HG03025 (cell line): Measurements from ENCODE around the gene TPI1.

ENCODE experiments used
- ATAC-seq: cut with Tn5 transposase; IDR thresholded peaks from one replicate; pipeline ENCODE4 v1.9.1; 2021; ENCODE audit warnings: mild to moderate bottlenecking, moderate library complexity; ENCODE audit not compliant: unreplicated experiment, low FRiP score

The TPI1 gene

DNA sequence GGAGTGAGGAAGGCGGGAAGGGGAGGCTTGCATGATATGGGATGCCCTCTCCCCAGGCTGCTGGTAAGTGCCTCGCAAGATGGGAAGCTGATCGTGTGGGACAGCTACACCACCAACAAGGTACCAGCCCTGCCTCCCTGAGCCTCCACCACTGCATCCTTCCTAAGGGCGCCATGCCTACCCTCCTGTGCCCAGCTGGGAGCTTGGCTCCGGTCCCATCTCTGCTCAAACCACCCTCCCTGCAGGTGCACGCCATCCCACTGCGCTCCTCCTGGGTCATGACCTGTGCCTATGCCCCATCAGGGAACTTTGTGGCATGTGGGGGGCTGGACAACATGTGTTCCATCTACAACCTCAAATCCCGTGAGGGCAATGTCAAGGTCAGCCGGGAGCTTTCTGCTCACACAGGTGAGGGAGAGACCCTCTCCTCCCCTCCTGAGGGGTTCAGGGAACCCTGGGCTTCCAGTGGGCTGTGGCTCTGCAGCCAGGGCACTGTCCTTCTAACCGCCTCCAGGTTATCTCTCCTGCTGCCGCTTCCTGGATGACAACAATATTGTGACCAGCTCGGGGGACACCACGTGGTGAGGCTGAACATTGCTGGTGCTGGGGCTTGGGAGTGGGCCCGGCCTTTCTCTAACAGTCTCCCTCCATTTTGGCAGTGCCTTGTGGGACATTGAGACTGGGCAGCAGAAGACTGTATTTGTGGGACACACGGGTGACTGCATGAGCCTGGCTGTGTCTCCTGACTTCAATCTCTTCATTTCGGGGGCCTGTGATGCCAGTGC, 24.0 kb upstream of the TPI1 start:
- no peak for ATAC-seq

DNA sequence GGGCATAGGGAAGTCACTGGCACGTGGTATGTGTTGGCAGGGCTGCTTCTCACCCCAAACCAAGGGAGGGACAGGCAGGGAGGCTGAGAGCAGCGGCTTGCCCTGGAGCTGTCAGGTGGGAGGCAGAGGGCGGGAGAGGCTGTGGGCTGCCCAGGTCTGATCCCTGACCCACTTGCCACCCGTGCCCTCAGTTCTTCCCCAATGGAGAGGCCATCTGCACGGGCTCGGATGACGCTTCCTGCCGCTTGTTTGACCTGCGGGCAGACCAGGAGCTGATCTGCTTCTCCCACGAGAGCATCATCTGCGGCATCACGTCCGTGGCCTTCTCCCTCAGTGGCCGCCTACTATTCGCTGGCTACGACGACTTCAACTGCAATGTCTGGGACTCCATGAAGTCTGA, 21.9 kb upstream of the TPI1 start:
- no peak for ATAC-seq

DNA sequence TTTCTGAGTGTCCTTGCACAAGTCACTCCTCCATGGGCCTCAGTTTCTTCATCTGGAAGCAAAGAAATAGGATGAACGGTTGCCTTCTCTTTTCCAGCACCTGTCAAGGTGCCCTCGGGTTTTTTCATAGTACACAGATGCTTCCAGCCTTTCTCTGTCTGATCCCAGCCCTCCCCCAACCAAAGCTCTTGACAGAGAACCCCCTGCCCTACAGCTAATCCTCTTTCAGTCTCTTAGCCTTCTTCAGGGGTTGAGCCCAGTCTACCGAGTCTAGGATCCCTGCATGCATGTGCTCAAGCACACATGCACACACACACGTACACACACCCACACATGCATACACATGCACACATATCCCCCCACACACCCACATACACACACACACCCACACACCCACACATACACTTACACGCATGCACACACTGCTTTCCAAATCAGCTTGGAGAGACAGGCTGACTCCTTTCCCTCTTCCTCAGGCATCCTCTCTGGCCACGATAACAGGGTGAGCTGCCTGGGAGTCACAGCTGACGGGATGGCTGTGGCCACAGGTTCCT, 20.9 kb upstream of the TPI1 start:
- no peak for ATAC-seq

DNA sequence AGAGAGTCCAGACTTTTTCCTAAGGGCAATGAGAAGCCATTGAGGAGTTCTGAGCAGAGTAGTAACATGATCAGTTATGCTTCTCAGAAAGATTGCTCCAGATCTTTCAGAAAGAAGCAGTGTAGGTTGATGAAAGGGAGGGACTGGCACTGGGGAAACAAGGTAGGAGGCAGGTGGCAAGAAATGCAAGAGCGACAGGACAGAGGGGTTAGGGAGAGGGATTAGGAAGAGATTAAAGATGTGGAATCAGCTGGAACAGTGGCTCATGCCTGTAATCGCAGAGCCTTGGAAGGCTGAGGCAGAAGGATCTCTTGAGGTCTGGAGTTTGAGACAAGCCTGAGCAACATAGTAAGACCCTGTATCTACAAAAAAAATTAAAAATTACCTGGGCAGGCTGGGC, 19.7 kb upstream of the TPI1 start:
- no peak for ATAC-seq

DNA sequence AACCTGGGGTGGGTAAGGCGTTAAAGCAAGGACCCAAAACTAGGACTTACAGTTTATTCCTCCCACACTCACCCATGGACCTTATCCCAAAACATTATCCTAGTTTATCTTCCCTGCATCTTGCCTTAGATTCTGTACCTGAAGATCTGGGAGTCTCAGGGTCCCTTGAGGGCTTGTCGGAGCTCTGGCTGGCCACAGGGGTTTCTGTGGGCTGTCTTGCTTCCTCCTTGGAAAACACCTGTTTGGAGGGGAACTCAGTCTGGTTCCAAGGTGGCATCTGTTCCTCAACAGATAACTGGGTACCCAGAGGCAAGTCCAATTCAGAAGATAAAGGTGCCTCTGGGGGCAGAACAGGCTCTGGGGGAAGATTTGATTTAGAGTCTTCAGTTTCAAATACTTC, 17.9 kb upstream of the TPI1 start:
- ATAC-seq: no peak

DNA sequence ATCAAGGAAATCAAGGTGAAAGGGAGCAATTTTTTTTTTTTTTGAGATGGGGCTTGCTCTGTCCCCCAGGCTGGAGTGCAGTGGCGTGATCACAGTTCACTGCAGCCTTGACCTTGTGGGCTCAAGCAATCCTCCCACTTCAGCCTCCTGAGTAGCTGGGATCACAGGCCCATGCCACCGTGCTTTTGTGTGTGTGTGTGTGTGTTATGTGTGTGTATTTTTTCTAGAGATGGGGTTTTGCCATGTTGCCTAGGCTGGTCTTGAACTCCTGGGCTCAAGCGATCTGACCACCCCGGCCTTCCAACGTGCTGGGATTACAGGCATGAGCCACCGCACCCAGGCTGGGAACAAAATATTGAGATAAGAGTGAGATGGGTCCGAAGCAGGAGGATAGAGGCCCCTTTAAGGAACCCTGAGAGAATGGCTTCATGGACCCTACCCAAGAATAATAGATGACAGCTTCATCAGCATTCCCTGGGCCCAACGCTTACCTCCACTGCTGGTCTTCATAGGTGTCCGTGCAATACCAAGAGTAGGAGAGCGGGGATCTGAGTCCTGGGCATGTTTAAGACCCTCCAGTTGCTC, 17.3 kb upstream of the TPI1 start:
- no peak for ATAC-seq

DNA sequence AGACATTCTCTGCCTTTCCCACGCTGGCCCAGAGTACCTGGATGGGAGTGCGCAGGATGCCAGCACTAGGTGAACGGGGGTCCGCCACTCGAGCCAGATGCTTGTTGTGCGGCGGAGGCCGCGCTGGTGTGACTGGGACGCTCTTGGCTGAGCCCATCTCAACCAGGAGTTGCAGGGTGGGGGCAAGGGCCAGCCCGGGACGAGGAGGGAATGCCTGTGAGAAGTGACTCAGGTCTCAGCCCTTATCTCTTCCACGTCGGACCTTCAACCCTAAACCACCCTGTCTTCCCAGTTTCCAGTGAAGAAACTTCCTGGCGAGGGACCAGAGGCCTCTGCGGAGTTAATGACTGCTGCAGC, 16.6 kb upstream of the TPI1 start:
- ATAC-seq: no peak

DNA sequence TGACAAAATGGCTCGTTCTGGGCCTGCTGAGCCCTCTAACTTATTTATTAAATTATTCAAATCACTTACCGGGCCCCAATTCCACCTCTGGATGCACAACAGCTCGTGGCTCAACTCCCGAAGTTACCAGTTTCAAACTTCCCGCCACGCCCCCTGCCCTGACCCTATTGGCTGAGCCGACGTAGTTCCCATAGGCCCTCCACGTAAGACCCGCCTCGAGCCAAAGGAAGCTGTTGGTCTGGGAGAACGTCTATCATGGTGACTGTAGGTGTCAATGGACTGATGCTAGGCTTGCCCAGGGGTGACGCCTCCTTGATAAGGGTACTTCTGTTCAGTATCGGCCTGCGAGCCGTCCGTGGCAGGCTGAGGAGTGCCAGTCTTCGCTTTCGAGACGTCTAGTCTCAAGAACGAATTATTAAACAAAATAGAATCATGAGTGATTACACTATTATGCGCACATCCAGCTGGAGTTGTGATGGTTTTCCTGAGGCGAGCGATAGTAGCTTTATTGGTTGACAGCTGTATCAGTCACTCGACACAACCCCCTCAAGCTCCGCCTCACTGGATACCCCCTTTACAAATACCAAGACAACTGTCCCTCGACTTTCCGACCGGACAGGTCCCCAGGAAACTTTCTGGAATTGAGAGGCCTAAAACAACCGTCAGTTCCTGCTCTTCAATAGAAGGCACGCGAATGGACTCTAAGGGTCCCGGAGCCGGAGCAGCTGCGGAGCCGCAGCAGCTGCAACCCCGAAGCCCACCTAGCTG, 16.0 kb upstream of the TPI1 start, which contains the start of gene CDCA3:
CDCA3 (minus strand) TSS at position 134 of the 768 bp plus-strand sequence. CDS start 334 bp downstream, outside the sequence.
- peak; percentile 43 for ATAC-seq

DNA sequence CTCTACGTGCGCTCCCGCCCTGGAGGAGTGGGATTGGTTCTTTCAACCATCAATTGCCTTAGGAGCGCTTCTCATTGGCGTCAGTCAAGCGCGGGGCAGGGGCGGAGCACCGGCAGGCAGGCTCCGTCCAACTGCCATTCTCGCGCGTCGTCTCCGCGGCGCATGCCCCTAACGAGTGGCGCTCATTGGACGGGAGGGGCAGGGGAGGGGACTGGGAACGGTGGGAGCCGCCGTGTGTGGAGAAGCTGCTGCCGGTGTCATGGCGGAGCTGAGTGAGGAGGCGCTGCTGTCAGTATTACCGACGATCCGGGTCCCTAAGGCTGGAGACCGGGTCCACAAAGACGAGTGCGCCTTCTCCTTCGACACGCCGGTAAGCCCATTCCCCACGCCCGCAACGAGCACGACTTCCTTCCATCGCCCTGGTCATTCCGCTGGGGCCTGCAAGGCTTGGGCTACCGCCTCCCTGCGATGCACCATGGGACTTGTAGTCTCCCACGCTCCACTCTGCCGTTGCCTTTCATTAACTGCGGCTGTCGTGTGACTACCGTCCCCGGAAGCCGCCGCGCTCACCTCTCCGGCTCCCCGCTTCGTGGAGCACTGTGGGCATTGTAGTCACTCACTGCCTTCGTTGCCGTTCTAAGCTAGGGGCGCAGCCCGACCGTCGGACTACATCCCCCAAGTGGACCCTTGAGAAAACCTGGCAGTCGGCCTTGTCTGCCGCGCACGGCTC, 15.2 kb upstream of the TPI1 start, which contains the start of gene USP5:
USP5 (plus strand) TSS at position 230 of the 730 bp plus-strand sequence; CDS start at position 260, 30 bp downstream.
- peak; percentile 71 for ATAC-seq

DNA sequence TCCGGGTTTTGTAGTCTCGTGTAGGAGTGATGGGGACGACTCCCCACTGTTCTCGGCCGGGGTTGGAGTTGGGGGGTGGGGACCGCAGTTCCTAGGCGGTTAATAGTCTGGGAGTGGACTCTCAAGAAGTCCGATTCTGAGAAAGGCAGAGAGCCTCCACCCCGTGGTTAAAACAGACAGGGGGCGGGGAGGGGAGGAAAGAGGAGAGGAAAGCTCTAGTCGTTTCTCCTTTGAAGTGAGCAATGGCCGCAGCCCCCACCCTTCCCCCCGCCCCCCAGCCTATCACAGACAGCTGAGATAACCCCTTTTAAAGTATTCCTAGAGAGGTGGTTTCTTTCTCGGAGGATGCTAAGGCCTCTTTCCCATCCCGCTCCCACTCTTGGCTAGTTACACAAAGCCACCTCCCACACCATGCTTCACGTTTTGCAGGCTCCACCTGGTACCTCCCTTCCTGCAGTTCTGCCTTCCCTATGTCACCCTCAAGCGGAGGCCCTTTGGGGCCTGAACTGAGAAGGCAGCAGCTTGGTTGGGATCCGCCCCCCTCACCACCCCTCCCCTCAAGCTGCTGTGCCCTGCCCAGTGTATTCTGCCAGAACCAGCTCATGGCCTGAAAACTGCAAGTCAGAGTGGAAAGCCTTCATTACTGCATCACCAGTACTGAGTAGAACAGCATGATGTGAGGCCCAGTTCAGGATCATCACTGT, 14.5 kb upstream of the TPI1 start:
- ATAC-seq: no peak

DNA sequence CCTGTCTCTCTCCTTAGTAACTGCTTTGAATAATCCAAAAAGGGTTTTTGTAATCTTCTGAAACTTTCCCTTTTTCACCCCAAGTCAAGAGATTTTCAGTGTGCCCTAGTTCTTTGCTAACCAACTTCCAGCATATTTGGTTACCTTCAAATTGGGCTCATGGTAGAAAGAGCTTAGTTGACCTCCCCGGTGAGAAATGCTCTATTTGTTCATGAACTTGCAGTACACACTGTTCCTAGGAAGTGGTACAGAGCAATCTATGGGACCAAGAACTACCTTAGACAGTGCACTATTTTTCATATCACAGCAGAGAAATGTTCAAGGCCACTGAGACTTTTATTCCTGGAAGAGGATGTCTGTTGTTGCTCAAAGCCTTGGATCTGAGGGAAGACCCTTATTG, 13.7 kb upstream of the TPI1 start:
- no peak for ATAC-seq

DNA sequence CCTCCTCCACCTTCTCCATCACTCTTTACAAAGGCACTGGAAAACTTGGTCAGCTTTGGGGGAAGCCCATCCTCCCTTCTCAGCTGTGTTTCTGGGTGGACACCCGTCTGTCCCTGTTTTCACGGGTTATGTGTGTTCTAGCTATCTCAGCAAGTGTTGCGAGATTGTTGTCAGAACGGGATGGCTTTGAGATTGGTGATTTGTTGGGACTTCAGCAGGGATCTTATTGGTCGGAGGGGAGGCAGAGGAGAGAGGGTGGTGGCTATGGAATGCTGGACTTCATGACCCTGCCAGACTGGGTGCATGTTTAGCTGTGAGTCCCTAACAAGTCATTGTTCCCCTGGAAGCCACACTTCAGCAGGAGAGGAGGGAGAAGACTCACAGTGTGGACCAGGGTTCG, 13.3 kb upstream of the TPI1 start:
- ATAC-seq: no peak

DNA sequence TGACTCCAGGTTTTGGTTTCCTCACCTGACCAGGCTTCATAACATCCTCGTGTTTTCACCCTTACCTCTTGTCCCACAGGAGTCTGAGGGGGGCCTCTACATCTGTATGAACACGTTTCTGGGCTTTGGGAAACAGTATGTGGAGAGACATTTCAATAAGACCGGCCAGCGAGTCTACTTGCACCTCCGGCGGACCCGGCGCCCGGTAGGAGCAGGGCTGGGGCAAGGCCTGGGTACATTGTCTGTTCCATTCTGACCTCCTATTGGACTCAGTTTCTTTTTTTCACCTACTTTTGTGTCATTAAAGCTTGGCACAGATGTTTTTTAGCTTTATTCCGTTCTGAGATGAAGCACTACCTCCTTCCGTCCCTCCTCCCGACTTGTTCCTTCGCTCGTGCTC, 12.0 kb upstream of the TPI1 start:
- ATAC-seq: no peak

DNA sequence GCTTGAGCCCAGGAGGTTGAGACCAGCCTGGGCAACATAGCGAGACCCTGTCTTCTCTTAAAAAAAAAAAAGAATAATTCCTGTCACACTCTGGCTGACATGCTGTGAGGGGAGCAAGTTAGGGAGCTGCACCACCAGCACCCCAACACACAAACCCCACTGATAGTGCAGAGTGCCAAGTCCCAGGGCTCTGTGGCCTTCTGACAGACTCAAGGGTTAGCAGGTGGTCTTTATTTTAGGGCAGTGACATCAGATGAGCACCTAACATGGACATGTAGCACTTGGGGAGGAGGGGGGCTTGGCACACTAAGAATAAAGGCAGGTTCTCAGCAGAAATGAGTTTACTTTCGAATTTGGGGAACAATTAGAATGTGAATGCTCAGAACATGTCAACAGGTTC, 8.5 kb upstream of the TPI1 start:
- ATAC-seq: no peak

DNA sequence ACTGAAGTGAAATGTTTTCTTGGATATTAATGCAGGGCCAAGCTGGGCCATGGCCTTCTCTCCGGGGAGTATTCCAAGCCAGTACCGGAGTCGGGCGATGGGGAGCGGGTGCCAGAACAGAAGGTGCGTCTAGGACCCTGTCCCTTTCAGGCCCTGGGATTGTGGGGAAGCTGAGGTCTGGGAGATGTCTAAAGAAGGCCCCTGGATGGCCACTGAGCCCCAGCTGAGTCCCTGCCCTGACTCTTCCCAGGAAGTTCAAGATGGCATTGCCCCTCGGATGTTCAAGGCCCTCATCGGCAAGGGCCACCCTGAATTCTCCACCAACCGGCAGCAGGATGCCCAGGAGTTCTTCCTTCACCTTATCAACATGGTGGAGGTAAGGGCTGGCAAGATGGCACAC, 7.2 kb upstream of the TPI1 start:
- no peak for ATAC-seq

DNA sequence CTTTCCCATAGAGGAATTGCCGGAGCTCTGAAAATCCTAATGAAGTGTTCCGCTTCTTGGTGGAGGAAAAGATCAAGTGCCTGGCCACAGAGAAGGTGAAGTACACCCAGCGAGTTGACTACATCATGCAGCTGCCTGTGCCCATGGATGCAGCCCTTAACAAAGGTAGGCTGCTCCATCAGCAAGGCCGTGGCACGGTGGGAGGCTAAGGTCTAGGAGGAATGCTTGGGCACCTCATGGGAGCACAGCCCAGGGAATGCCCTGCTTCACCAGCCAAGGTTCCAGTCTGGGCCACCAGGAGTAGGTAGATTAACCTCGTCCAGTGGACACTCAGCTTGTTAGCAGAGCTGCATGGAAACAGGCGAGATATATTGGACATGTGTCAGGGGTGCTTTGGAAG, 6.4 kb upstream of the TPI1 start:
- ATAC-seq: no peak

DNA sequence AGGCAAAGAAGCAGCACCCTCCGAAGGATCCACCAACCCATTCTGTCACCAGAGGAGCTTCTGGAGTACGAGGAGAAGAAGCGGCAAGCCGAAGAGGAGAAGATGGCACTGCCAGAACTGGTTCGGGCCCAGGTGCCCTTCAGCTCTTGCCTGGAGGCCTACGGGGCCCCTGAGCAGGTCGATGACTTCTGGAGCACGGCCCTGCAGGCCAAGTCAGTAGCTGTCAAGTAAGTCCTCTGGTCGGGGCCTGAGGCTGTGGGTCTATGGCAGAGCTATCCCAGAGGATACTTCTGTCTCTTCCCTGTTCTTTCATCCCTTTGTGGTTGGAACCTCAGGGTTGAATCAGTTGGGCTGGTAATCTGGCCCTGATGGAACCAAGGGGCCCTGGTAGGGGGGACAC, 5.9 kb upstream of the TPI1 start:
- no peak for ATAC-seq

DNA sequence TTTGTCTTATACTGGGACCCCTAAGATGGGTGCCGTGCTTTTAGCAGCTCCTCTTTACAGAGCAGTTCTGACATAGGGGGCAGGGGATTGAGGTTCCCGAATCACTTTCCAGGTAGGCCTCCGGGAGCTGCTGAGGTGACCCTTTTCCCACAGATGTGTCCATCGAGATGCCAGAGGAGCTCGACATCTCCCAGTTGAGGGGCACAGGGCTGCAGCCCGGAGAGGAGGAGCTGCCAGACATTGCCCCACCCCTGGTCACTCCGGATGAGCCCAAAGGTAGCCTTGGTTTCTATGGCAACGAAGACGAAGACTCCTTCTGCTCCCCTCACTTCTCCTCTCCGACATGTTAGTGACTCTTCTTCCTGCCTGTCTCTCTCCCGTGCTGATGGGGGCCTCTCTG, 4.3 kb upstream of the TPI1 start:
- no peak for ATAC-seq

DNA sequence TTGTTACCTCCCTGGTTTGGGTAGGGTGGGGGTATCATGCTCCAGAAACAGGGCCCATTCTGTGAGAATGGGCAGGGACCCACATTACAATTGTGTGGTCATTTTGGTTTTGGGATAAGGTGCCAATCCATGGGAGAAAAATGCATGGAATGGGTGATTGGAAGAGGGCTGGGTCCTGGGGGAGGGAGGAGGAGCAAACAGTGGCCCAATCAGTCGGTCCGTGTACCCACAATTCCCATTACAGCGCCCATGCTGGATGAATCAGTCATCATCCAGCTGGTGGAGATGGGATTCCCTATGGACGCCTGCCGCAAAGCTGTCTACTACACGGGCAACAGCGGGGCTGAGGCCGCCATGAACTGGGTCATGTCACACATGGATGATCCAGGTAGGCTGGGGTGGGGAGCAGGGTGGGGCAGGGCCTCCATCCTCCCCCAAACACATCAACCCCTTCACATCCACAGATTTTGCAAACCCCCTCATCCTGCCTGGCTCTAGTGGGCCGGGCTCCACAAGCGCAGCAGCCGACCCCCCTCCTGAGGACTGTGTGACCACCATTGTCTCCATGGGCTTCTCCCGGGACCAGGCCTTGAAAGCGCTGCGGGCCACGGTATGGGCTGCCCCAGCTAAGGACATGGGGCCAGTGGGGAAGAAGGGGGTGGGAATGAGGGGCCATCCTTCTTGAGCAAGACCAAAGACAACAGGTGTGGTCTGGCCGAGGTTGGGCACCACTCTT, 3.6 kb upstream of the TPI1 start:
- no peak for ATAC-seq
